Measurements from ENCODE around the gene AUH. TPM values are rescaled to one million over a fixed set of nuclear protein-coding genes. Genes with fewer than 3 reads are reported as not detected.

The AUH gene
- total RNA-seq, 4 donors from 2014 or later, result 23.5 to 50.7 (median 39.9) TPM

DNA sequence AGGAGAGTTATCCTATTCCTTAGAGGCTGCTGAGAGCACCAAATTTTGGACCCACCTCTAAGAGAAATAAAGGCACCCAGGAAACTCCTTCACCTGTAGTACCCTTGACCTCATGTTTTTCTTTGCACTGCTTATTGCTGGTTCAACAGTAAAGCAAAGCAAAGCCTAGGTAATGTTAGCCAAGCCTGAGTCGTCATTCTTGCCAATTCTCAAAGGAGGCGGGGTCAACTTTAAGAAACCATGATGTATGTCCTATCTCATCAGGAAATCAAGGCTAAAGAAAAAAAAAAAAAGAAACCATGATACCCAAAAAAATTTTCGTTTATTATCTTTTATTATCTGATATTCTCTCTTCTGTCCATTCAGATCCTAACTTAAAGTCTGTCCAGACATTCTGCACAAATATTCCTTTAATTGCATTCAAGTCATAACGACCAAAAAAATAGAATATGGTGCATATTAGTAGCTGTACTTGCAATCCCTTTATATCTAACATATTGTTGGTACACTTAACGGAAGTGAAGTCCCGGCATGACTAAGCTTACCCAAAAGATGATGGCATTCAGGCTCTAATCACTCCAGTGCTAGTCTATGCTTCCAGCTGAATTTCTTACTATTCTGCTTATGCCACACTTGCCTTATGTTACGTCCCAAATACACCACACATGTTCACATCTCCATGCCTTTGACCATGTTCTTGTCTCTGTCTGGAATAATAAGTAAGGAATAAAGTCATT lies 1.8 kb downstream of the AUH start:
- TF ChIP-seq, protein P1, sequence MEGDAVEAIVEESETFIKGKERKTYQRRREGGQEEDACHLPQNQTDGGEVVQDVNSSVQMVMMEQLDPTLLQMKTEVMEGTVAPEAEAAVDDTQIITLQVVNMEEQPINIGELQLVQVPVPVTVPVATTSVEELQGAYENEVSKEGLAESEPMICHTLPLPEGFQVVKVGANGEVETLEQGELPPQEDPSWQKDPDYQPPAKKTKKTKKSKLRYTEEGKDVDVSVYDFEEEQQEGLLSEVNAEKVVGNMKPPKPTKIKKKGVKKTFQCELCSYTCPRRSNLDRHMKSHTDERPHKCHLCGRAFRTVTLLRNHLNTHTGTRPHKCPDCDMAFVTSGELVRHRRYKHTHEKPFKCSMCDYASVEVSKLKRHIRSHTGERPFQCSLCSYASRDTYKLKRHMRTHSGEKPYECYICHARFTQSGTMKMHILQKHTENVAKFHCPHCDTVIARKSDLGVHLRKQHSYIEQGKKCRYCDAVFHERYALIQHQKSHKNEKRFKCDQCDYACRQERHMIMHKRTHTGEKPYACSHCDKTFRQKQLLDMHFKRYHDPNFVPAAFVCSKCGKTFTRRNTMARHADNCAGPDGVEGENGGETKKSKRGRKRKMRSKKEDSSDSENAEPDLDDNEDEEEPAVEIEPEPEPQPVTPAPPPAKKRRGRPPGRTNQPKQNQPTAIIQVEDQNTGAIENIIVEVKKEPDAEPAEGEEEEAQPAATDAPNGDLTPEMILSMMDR (IDR thresholded peaks at IDR 0.05; ENCODE audit: low read depth), result no peak

DNA sequence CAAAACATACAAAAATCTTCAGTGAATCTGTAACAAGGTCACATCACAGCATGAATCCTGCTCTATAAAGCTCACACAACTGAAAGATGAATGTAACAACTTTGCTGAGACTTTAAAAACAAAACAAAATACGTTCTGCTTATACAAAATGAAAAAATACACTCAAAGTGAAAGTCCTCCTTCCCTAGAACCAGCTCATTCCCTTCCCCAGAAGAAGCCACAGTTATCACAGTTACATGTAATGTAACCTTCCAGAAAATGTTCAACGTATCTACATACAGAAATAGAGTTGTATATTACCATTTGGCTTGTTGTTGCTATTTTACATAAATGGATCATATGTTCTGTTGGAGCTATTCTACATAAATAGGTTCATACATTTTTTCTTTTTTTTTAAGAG lies 2.6 kb downstream of the AUH start:
- TF ChIP-seq, protein P1 (IDR thresholded peaks at IDR 0.05; ENCODE audit: low read depth), result no peak

DNA sequence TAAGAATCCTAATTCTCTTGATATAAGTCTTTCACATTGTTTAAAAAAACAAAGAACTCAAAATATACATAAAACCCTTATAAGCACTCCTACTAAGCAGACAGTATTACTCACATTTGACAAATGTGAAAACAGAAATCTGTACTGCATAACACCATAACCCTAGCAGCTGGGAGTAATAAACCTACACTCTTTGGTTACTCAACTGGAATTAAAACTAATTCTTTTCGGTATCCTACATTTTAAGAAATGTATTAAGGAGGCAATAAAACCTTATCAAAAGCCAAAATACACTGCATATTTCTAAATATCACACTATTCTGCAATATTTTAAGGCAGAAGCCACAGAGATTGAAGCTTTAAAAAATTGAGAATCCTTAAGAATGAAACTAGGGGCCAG lies 6.8 kb downstream of the AUH start:
- TF ChIP-seq, protein P1 (IDR thresholded peaks at IDR 0.05; ENCODE audit: low read depth), result no peak

DNA sequence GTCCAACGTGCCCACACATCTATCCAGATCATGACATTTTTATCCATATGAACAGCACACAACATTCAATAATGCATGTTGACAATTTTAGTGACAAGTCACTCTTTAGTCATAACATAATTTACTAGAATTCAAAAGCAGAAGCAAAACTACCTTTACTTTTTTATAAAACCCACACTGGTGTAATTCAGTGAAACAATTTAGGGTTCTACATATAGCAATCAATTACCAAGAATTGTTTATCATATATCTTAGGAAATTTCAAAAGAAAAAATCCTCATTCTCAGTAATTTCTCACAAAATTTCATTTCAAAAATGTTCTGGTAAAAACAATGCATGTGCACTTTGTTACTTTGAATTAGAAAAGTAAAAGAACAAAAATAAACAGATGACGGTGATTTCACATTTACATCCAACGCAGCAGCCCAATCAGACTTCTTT lies 12.6 kb downstream of the AUH start:
- TF ChIP-seq, protein P1 (IDR thresholded peaks at IDR 0.05; ENCODE audit: low read depth), result no peak

DNA sequence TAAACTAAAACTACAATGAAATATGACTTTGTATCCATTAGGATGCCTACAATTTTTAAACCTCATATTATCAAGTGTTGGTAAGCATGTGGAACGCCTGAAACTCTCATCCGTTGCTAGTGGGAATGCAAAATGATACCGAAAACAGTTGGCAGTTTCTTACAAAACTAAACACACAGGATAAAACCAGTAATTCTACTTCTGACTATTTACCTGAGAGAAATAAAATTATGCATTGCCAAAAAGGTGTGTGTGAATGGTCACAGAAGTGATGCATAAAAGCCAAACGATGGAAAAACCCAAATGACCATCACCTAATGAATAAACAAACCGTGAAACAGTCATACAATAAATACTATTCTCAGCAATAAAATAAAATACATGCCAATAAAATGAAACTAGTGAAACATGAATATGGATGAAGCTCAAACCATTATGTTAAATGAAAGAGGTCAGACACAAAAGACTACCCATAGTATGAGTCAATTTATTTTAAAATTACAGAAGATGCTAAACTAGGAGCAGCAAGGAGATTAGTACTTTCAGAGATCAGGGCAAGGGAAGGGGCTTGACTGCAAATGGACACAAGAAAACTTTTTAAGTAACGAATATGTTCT lies 13.4 kb downstream of the AUH start:
- TF ChIP-seq, protein P1 (IDR thresholded peaks at IDR 0.05; ENCODE audit: low read depth), result no peak

GRCh38 chr9:91347377-91347776 lies 14.3 kb downstream of the AUH start:
- TF ChIP-seq, protein P1 (IDR thresholded peaks at IDR 0.05; ENCODE audit: low read depth), result no peak

- TF ChIP-seq, protein P1 (IDR thresholded peaks at IDR 0.05; ENCODE audit: low read depth), result no peak
Observed at GRCh38 chr9:91346644-91347043, 15.1 kb downstream of the AUH start.

Measured in subcutaneous adipose tissue (tissue), 4 donors.